Left hindlimb (tissue), 1 donor: Measurements from ENCODE around the gene WDR19.
"Not testable (repeated sequence)": the region's sequence is repeated elsewhere in the genome, so short reads cannot be mapped to it uniquely, and the experiment has no call there.

Experiments used
- DNase-seq: peaks from one replicate; pipeline ENCODE4 v3.0.0-alpha.2; 2018

WDR19 gene

GRCh38 chr4:39181905-39182638 lies at the start of gene WDR19:
WDR19 (plus strand) TSS chr4:39182529; CDS start chr4:39182558, 29 bp downstream.
- DNase-seq, result peak; percentile 99

GRCh38 chr4:39133623-39134022 lies 48.7 kb upstream of the WDR19 start:
- no peak for DNase-seq

- DNase-seq, result no peak
These were observed 47.5 kb upstream of the WDR19 start for GRCh38 chr4:39134683-39135306.

- DNase-seq, result not testable (repeated sequence)
These were observed 44.1 kb upstream of the WDR19 start for GRCh38 chr4:39138227-39138626.

- no peak for DNase-seq
These were observed 36.1 kb upstream of the WDR19 start for GRCh38 chr4:39146211-39146610.

- no peak for DNase-seq
These were observed 28.3 kb upstream of the WDR19 start for GRCh38 chr4:39154009-39154408.

- DNase-seq, result no peak
These were observed 24.8 kb upstream of the WDR19 start for GRCh38 chr4:39157520-39157919.

GRCh38 chr4:39166177-39166576 lies 16.2 kb upstream of the WDR19 start:
- no peak for DNase-seq

- no peak for DNase-seq
These were observed 15.7 kb upstream of the WDR19 start for GRCh38 chr4:39166669-39167068.

- no peak for DNase-seq
These were observed 12.9 kb upstream of the WDR19 start for GRCh38 chr4:39169426-39169825.

- no peak for DNase-seq
These were observed 12.0 kb upstream of the WDR19 start for GRCh38 chr4:39170301-39170700.

GRCh38 chr4:39178706-39179105 lies 3.6 kb upstream of the WDR19 start:
- DNase-seq, result no peak

- no peak for DNase-seq
These were observed 2.6 kb upstream of the WDR19 start for GRCh38 chr4:39179681-39180080.

GRCh38 chr4:39180629-39181028 lies 1.7 kb upstream of the WDR19 start:
- not testable (repeated sequence) for DNase-seq

GRCh38 chr4:39181520-39181904 lies 817 bp upstream of the WDR19 start:
- no peak for DNase-seq

GRCh38 chr4:39201963-39202362 lies 19.6 kb downstream of the WDR19 start:
- no peak for DNase-seq

- DNase-seq, result no peak
These were observed 22.2 kb downstream of the WDR19 start for GRCh38 chr4:39204543-39204942.

- DNase-seq, result no peak
These were observed 22.7 kb downstream of the WDR19 start for GRCh38 chr4:39205000-39205399.

GRCh38 chr4:39205476-39205875 lies 23.1 kb downstream of the WDR19 start:
- no peak for DNase-seq

GRCh38 chr4:39227906-39228305 lies 45.6 kb downstream of the WDR19 start:
- DNase-seq, result no peak

- DNase-seq, result no peak
These were observed 46.0 kb downstream of the WDR19 start for GRCh38 chr4:39228377-39228776.

GRCh38 chr4:39230462-39230861 lies 48.1 kb downstream of the WDR19 start:
- DNase-seq, result no peak

GRCh38 chr4:39231660-39232059 lies 49.3 kb downstream of the WDR19 start:
- DNase-seq, result no peak

- DNase-seq, result no peak
These were observed 49.8 kb downstream of the WDR19 start for GRCh38 chr4:39232100-39232499.

GRCh38 chr4:39233114-39233513 lies 50.8 kb downstream of the WDR19 start:
- DNase-seq, result no peak
